Subcutaneous adipose tissue (tissue), 4 donors: ENCODE results near the gene TELO2. TPM values are rescaled to one million over a fixed set of nuclear protein-coding genes. Genes with fewer than 3 reads are reported as not detected.

Experiments used
- CTCF ChIP-seq: fragments of 450-650 bp; IDR thresholded peaks from one replicate; pipeline ENCODE4 v1.5.1; 2016; ENCODE audit warnings: low read depth, mild to moderate bottlenecking, control low read depth, antibody characterized with exemption, moderate library complexity
- total RNA-seq, 4 donors: library from RNA; depleted of rRNA; stranded (reverse); fragments of >200 nt; gene quantifications; one replicate each; pipeline ENCODE4 v1.1.0, GENCODE V29; 2016

The TELO2 gene
- total RNA-seq, 4 donors from 2014 or later: 7.5 to 42.4 (median 10.2) TPM

DNA sequence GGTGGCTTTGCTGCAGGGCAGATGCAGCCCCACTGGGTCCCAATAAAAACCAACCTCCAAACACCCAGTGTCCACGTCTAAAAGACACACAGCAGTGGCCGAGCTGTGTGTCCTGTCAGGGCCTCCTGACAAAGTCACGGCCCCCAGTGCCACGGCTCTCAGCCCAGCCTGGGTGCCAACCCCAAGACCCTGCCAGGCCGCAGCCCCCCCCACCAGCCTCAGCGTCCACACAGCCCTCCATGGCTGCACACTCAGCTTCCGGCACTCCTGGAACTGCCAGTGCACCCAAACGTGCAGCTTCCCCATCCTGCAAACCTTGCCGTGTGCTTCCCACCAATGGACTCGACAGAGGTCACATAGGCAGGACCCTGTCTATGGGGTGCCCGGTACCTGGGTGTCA lies 45.2 kb upstream of the TELO2 start:
- no peak for TF ChIP-seq CTCF

DNA sequence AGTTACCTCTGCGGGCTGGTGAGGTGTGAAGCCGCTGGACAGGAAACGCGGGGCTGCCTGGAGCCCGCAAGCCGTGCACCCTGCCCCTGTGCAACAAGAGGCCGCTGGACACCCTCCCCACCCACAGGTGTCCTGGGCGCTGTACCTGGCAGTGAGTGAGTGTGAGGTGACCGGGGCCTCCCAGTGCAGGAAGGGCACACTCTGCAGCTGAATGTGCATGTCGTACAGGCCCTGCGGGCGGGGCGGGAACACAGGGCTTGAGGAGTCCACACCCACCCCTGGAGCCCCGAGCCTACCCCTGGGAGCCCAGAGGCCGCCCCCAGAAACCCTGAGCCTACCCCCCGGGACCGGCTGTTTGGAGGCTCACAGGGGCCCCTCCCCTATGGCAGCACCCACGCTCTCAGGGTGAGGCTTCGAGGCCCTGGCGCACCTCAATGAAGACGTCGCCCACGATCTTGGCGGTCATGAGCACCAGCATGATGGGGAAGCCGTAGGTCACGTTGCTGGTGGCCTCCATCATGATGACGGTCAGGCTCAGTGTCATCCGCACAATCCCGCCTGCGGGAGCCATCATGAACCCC lies 44.5 kb upstream of the TELO2 start:
- no peak for TF ChIP-seq CTCF

GRCh38 chr16:1449201-1449788 lies 43.9 kb upstream of the TELO2 start:
- TF ChIP-seq CTCF: no peak

DNA sequence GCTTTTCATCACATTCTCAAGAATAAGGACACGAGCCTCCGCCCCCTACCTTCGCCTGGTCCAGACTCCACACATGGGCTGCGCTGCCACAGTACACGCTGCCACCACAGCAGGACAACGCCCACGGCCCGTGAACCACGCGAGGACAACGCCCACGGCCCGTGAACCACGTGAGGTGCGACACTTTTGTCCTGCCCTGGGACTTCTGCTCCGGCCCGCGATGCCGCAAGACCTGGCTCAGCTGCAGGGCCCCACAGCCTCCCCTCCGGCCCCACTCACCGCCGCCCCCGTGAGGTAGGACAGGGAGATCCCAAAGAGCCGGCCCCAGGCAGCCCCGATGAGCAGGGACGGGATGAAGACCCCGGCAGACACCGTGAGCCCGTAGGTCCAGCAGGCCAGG lies 42.9 kb upstream of the TELO2 start:
- no peak for TF ChIP-seq CTCF

DNA sequence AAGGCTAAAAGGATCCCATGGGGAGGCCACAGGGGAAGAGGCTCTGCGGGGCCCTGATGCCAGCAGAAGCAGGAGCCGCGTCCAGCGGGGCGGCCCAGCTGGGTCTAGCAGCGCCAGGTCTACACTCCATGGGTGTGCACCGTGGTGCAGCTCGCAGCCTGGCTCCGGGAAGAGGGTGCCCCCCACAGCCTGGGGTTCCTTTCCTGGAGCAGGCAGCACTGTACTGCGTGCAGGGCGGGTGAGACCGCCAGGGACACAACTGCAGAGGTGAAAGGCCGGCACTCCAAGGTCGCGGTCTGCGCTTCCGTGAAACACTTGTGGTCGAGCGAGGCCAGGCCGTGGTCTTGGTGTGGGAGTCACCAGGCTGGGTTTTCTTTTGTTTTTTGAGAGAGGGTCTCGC lies 42.3 kb upstream of the TELO2 start:
- TF ChIP-seq CTCF: no peak

DNA sequence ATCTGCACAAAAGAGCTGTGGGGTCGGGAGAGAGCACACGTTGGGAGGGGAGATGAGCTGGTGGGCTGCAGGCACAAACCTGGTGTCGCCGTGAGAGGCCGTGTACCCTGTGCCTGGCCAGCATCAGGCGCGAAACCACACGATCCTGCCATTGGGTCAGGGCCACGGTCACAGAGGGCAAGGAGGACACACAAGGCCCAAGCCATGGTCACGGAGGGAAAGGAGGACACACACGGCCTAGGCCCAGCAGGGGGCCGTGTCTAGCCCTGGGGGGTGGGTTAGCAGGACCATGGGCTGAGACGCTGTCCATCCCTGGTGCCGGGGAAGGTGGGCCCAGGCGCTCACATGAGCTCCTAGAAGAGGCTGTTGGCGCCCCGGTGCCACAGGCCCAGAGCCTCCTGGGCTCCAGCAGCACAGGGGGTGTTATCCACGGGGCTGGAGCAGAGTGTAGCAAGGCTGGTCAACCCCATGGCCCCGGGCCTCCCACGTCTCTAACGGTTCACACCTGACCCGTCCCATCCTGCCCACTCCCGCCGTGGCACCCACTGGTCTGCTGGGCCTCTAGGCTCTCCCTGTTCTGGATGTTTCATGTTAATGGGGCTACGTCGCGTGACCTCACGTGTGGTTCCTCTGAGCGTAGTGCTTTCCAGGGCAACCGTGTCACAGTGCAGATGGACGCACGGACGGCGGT lies 41.3 kb upstream of the TELO2 start:
- TF ChIP-seq CTCF: no peak

DNA sequence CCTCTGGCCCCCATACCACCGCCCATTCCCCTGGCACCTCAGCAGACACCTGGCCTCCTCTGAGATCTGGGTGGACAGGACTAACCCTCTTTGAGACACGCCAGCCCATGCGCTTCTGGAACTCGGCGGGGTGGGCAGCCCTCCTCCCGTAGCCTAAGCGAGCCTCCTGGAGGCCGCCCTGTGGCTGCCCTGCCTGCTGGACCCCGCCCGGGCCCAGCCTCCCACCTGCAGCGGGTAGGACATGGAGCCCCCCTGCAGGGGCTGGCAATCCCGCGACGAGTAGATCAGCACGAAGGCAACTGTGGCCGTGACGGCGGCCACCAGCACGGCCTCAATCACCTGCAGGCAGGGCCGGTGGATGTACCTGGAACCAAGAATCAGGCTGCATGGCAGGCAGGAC lies 40.6 kb upstream of the TELO2 start:
- no peak for TF ChIP-seq CTCF
